Hepatocyte (in vitro differentiated cells): ENCODE measurements around the gene CLDN5.

Experiments
- CTCF ChIP-seq: fragments of 200-600 bp; sonication (generic); IDR thresholded peaks from 2 replicates; pipeline ENCODE4 v1.5.1; 2016; ENCODE audit warnings: antibody characterized with exemption, mild to moderate bottlenecking; ENCODE audit not compliant: poor library complexity
- EZH2 ChIP-seq: fragments of 200-600 bp; sonication (generic); IDR thresholded peaks from 2 replicates; pipeline ENCODE4 v1.6.1; 2016; ENCODE audit warnings: antibody characterized with exemption, mild to moderate bottlenecking, borderline replicate concordance
- EZH2phosphoT487 ChIP-seq: fragments of 200-600 bp; sonication (generic); IDR thresholded peaks from one replicate; pipeline ENCODE4 v1.6.1; 2018; ENCODE audit warnings: antibody characterized with exemption, mild to moderate bottlenecking, low read depth, moderate library complexity; ENCODE audit not compliant: unreplicated experiment, severe bottlenecking

- TF ChIP-seq CTCF (no peak), EZH2phosphoT487 (no peak), EZH2 (no peak)
These were observed 8.9 kb upstream of the CLDN5 start for GRCh38 chr22:19533049-19533626.
